ENCODE results near the gene KATNBL1.

DNA sequence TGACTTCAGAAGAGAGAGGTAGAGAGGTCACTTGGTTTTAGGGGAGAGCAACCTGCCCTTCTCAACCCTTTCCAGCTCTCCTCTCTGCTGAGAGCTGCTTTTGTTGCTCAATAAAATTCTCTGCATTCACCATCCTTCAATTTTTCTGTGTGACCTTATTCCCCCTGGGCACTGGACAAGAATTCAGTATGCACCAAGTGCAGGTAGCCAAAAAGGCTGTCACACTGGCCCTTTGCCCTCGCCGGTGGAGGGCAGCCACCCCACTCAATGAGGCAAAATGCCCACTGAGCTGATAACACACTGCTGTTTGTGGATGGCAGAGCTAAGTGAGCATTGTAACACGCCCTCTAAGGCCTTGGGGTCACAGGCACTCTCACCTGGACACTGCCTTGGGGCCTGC lies 95.2 kb downstream of the KATNBL1 start:
- TF ChIP-seq, protein P1, sequence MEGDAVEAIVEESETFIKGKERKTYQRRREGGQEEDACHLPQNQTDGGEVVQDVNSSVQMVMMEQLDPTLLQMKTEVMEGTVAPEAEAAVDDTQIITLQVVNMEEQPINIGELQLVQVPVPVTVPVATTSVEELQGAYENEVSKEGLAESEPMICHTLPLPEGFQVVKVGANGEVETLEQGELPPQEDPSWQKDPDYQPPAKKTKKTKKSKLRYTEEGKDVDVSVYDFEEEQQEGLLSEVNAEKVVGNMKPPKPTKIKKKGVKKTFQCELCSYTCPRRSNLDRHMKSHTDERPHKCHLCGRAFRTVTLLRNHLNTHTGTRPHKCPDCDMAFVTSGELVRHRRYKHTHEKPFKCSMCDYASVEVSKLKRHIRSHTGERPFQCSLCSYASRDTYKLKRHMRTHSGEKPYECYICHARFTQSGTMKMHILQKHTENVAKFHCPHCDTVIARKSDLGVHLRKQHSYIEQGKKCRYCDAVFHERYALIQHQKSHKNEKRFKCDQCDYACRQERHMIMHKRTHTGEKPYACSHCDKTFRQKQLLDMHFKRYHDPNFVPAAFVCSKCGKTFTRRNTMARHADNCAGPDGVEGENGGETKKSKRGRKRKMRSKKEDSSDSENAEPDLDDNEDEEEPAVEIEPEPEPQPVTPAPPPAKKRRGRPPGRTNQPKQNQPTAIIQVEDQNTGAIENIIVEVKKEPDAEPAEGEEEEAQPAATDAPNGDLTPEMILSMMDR (IDR thresholded peaks at IDR 0.05; ENCODE audit: poor library complexity): no peak
- no peak for TF ChIP-seq EZH2phosphoT487 (IDR thresholded peaks at IDR 0.05; ENCODE audit: low read depth, severe bottlenecking, unreplicated experiment)
